DMS 273 (cell line): ENCODE data around the gene SLC9A9.

Source experiments
- DNase-seq: peaks from one replicate; lab custom pipeline; 2025; ENCODE audit not compliant: unreplicated experiment; lab: John Stamatoyannopoulos, UW

The SLC9A9 gene

GRCh38 chr3:143266511-143266910 lies 581.8 kb downstream of the SLC9A9 start:
- DNase-seq = no peak

- no peak for DNase-seq
Observed at GRCh38 chr3:143265501-143266070, 582.7 kb downstream of the SLC9A9 start.

GRCh38 chr3:143263852-143264513 lies 584.3 kb downstream of the SLC9A9 start:
- no peak for DNase-seq

- DNase-seq = no peak
Observed at GRCh38 chr3:143261848-143262247, 586.4 kb downstream of the SLC9A9 start.

GRCh38 chr3:143258692-143259091 lies 589.6 kb downstream of the SLC9A9 start:
- no peak for DNase-seq

- DNase-seq = no peak
Observed at GRCh38 chr3:143256416-143256815, 591.9 kb downstream of the SLC9A9 start.

GRCh38 chr3:143255739-143256138 lies 592.5 kb downstream of the SLC9A9 start:
- DNase-seq = no peak

- DNase-seq = no peak
Observed at GRCh38 chr3:143252931-143253330, 595.3 kb downstream of the SLC9A9 start.

GRCh38 chr3:143249014-143249413 lies 599.3 kb downstream of the SLC9A9 start:
- no peak for DNase-seq

GRCh38 chr3:143247073-143247472 lies 601.2 kb downstream of the SLC9A9 start:
- DNase-seq = no peak

- no peak for DNase-seq
Observed at GRCh38 chr3:143245692-143246091, 602.6 kb downstream of the SLC9A9 start.

GRCh38 chr3:143244516-143245063 lies 603.7 kb downstream of the SLC9A9 start:
- DNase-seq = no peak

- DNase-seq = no peak
Observed at GRCh38 chr3:143243686-143244085, 604.6 kb downstream of the SLC9A9 start.

- DNase-seq = no peak
Observed at GRCh38 chr3:143242691-143243090, 605.6 kb downstream of the SLC9A9 start.

GRCh38 chr3:143242101-143242500 lies 606.2 kb downstream of the SLC9A9 start:
- no peak for DNase-seq

- no peak for DNase-seq
Observed at GRCh38 chr3:143241481-143241951, 606.8 kb downstream of the SLC9A9 start.

GRCh38 chr3:143240886-143241285 lies 607.4 kb downstream of the SLC9A9 start:
- DNase-seq = no peak

- DNase-seq = no peak
Observed at GRCh38 chr3:143239031-143239430, 609.2 kb downstream of the SLC9A9 start.

GRCh38 chr3:143237077-143237627 lies 611.1 kb downstream of the SLC9A9 start:
- no peak for DNase-seq

- DNase-seq = no peak
Observed at GRCh38 chr3:143236226-143236964, 611.9 kb downstream of the SLC9A9 start.

GRCh38 chr3:143235614-143236204 lies 612.6 kb downstream of the SLC9A9 start:
- DNase-seq = no peak
